COR-L47 (cell line): ENCODE results near the gene ELP2.
A peak's percentile ranks its signal among the peaks of the same experiment; 100 is the strongest.
"Not testable (repeated sequence)": the region's sequence is repeated elsewhere in the genome, so short reads cannot be mapped to it uniquely, and the experiment has no call there.

Experiments
- DNase-seq: peaks from one replicate; lab custom pipeline; 2025; lab: John Stamatoyannopoulos, UW

Gene ELP2

GRCh38 chr18:36158266-36158867 is 28.7 kb downstream of the ELP2 start:
- no peak for DNase-seq

- DNase-seq: no peak
Measured at GRCh38 chr18:36160959-36161371, 31.3 kb downstream of the ELP2 start.

- DNase-seq: no peak
Measured at GRCh38 chr18:36162981-36163380, 33.3 kb downstream of the ELP2 start.

- DNase-seq: no peak
Measured at GRCh38 chr18:36167692-36168218, 38.1 kb downstream of the ELP2 start.

GRCh38 chr18:36168296-36168695 is 38.6 kb downstream of the ELP2 start:
- not testable (repeated sequence) for DNase-seq

GRCh38 chr18:36169938-36170337 is 40.2 kb downstream of the ELP2 start:
- DNase-seq: no peak

GRCh38 chr18:36175481-36175880 is 45.8 kb downstream of the ELP2 start:
- DNase-seq: no peak

GRCh38 chr18:36176177-36176584 is 46.5 kb downstream of the ELP2 start:
- DNase-seq: no peak

GRCh38 chr18:36176711-36177110 is 47.0 kb downstream of the ELP2 start:
- no peak for DNase-seq

GRCh38 chr18:36177913-36178312 is 48.2 kb downstream of the ELP2 start:
- DNase-seq: no peak

- DNase-seq: no peak
Measured at GRCh38 chr18:36179562-36180355, 50.1 kb downstream of the ELP2 start.

- no peak for DNase-seq
Measured at GRCh38 chr18:36181441-36181840, 51.7 kb downstream of the ELP2 start.

- DNase-seq: no peak
Measured at GRCh38 chr18:36181898-36182506, 52.3 kb downstream of the ELP2 start.

- DNase-seq: no peak
Measured at GRCh38 chr18:36183033-36183432, 53.3 kb downstream of the ELP2 start.

GRCh38 chr18:36183987-36184386 is 54.3 kb downstream of the ELP2 start:
- DNase-seq: no peak

GRCh38 chr18:36185157-36185556 is 55.5 kb downstream of the ELP2 start:
- no peak for DNase-seq

- DNase-seq: no peak
Measured at GRCh38 chr18:36185901-36186460, 56.3 kb downstream of the ELP2 start.

GRCh38 chr18:36186461-36187192 is 56.9 kb downstream of the ELP2 start:
- DNase-seq: no peak

GRCh38 chr18:36187193-36187825 is 57.6 kb downstream of the ELP2 start, which contains the start of gene MOCOS:
MOCOS (plus strand) TSS chr18:36187497; CDS start chr18:36187540, 43 bp downstream.
- peak; percentile 12 for DNase-seq

- no peak for DNase-seq
Measured at GRCh38 chr18:36187826-36188721, 58.4 kb downstream of the ELP2 start.
